IPS DF 4.7 (cell line): ENCODE data around the gene GATA1.

Experiments
- DNase-seq: peaks from one replicate; pipeline ENCODE4 v3.0.0-alpha.2; 2013; ENCODE audit warnings: low spot score; ENCODE audit errors: extremely low read depth

Gene GATA1

GRCh38 chrX:48786341-48786800 is at the start of gene GATA1:
Gene GATA1, plus strand, starts transcription at chrX:48786590. Its CDS starts 4,520 bp downstream, at chrX:48791110.
- DNase-seq, result no peak

GRCh38 chrX:48736878-48737212 is 49.5 kb upstream of the GATA1 start:
- no peak for DNase-seq

- DNase-seq, result peak; percentile 84
Observed at GRCh38 chrX:48737213-48737938, 49.0 kb upstream of the GATA1 start.

- no peak for DNase-seq
Observed at GRCh38 chrX:48737940-48738339, 48.5 kb upstream of the GATA1 start.

GRCh38 chrX:48741834-48742233 is 44.6 kb upstream of the GATA1 start:
- DNase-seq, result no peak

- no peak for DNase-seq
Observed at GRCh38 chrX:48745222-48745621, 41.2 kb upstream of the GATA1 start.

GRCh38 chrX:48747415-48748016 is 38.9 kb upstream of the GATA1 start:
- no peak for DNase-seq

GRCh38 chrX:48749182-48749581 is 37.2 kb upstream of the GATA1 start:
- no peak for DNase-seq

GRCh38 chrX:48751343-48751742 is 35.0 kb upstream of the GATA1 start:
- no peak for DNase-seq

- DNase-seq, result no peak
Observed at GRCh38 chrX:48752498-48752897, 33.9 kb upstream of the GATA1 start.

- no peak for DNase-seq
Observed at GRCh38 chrX:48753708-48754228, 32.6 kb upstream of the GATA1 start.

- no peak for DNase-seq
Observed at GRCh38 chrX:48754238-48754637, 32.2 kb upstream of the GATA1 start.

- peak; percentile 38 for DNase-seq
Observed at GRCh38 chrX:48761674-48762471, 24.5 kb upstream of the GATA1 start, which contains the start of gene GLOD5. Gene GLOD5, plus strand, starts transcription at chrX:48761747. Its CDS starts 44 bp downstream, at chrX:48761791.

GRCh38 chrX:48769230-48769629 is 17.2 kb upstream of the GATA1 start:
- no peak for DNase-seq

- no peak for DNase-seq
Observed at GRCh38 chrX:48770296-48770695, 16.1 kb upstream of the GATA1 start.

- DNase-seq, result no peak
Observed at GRCh38 chrX:48772602-48773001, 13.8 kb upstream of the GATA1 start.

- no peak for DNase-seq
Observed at GRCh38 chrX:48776818-48777439, 9.5 kb upstream of the GATA1 start.

GRCh38 chrX:48779399-48779798 is 7.0 kb upstream of the GATA1 start:
- no peak for DNase-seq

- DNase-seq, result no peak
Observed at GRCh38 chrX:48781705-48782104, 4.7 kb upstream of the GATA1 start.

- DNase-seq, result no peak
Observed at GRCh38 chrX:48782216-48782615, 4.2 kb upstream of the GATA1 start.

- DNase-seq, result no peak
Observed at GRCh38 chrX:48782795-48783194, 3.6 kb upstream of the GATA1 start.

GRCh38 chrX:48784726-48785125 is 1.7 kb upstream of the GATA1 start:
- no peak for DNase-seq
